Left renal cortex interstitium (tissue), 4 donors: ENCODE results near the gene CCER1. TPM values are rescaled to one million over a fixed set of nuclear protein-coding genes. Genes with fewer than 3 reads are reported as not detected.

Experiments
- DNase-seq, 4 donors: peaks; one replicate each; pipeline ENCODE4 v3.0.0-alpha.2; 2013; ENCODE audit warnings: low read depth in 4 of 4, low spot score in 2 of 4, missing footprints in 1 of 4
- polyA plus RNA-seq, 4 donors: library from polyadenylated mRNA; unstranded; fragments of 120-200 nt; gene quantifications; one replicate each; pipeline ENCODE4 v1.2.1, GENCODE V29; 2013; ENCODE audit not compliant: insufficient read length in 4 of 4

The CCER1 gene
- polyA plus RNA-seq, 4 donors = not detected

DNA sequence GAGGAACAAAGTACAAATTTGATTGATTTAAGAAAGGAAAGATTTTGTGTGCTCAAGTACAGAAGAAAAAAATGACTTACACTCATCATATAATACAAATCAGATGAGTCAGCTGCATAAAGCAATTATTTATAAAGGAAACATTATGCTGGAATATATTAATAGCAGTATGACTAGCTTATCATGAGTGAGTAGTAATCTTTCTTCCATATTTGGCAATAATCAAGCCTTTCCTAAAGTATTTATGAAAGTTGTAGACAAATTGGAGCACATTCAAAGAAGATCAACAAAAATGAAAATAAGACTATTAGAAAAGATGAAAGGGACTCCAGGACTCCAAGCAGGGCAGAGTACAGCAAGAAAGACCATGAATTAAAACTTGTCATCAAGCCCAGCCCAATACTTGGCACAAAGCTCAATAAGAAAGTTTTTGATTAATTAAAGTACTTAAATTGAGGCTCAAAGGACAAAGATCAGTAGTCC, 32.8 kb downstream of the CCER1 start:
- no peak for DNase-seq

DNA sequence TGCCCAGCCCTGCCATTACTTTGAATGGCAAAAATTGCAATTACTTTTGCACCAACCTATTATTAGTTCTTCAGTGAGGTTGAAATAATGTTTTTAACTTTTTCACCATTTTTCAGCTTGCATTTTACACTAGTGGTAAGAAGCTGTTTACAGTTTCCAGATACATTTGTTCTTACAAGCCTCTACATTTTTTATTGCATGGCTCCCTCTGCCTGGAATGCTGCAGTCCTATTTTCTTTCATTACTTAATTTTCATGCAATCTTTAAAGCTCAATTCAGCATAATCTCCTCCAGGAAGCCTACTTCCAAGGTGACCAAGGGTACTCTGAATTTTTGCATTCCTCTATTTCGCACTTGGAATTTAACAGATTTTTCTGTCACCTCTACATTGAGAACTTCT, 33.4 kb downstream of the CCER1 start:
- no peak for DNase-seq

DNA sequence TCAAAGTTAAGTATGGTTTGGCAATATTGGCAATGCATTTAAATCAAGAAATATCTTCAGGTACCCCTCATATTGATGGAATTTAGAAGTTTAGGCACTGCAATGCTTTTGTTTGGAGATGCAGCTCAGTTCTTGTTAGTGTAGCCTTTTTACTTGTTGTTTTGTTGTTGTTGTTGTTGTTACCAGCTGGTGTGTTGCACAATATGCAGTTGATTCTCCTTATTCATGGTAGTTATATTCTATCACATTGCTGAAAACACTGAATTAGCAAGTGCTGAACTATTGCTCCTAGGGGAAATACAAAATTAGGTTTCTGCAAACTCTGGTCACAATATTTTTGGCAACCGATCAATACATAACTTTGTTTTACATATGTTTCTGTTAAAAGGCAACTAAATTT, 34.8 kb downstream of the CCER1 start:
- DNase-seq = no peak

DNA sequence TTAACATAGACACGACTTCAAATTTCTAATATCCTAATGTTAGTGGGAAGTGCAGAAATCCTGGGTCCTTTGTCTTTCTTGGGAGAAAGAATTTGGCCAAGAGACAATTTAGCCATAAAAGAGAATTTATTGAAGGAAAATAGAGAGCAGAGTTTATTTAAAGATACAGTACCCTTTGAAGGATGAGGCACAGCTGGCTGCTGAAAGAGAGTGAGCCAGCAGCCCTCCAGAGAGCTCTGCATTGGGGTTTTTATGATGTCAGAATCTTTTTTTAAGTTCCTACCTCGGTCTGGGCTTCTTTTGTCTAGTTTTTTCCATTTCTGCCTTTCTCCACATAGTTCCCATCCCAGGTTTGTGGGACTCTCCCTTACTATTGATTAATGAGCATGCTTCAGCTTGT, 37.5 kb downstream of the CCER1 start:
- no peak for DNase-seq

DNA sequence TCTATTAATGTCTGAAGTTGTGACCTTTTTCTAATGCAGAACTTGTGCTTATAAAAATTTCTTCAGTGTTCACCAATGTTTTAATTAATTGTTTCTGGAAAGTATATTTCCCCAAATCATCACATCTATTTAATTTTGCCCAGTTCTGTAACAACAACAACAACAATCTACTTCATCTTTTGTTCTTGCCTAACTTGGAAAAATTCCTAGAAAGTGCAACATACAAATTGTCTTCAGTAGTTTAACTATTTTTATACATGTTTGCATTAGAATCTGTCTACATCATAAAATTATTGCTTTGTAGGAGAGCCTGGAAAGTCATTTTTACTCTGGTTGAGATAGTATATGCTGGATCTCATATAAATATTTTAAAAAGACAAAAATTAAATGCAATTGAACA, 38.5 kb downstream of the CCER1 start:
- no peak for DNase-seq

DNA sequence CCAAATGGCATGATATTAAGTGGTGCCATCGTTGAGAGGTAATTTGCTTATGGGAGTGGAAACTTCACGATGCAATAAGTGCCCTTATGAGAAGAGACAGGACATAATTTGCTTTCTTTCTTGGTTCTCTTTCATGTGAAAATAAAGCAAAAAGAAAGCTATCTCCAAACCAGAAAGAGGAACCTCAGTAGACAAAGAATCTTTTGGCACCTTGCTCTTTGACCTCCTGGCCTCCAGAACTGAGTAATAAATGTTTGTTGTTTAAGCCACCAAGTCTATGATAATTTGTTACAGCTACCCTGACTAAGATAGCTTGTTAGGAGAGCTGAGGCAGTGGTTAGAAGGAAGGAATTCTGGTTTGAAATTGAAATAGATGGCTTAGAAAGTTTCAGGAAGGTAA, 39.6 kb downstream of the CCER1 start:
- no peak for DNase-seq

DNA sequence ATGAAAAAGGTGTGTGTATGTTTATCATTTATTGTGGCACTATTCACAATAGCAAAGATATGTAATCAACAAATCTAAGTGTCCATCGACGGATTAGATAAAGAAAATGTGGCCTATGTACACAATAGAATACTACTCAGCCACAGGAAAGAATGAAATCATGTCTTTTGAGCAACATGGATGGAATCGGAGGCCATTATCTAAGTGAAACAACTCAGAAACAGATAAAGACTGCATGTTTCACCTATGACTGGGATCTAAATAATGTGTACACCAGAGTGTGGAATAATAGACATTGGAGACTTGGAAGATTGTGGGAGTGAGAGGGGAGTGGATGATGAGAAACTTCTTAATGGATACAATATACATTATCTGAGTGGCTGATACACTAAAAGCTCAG, 44.0 kb downstream of the CCER1 start:
- DNase-seq = no peak

DNA sequence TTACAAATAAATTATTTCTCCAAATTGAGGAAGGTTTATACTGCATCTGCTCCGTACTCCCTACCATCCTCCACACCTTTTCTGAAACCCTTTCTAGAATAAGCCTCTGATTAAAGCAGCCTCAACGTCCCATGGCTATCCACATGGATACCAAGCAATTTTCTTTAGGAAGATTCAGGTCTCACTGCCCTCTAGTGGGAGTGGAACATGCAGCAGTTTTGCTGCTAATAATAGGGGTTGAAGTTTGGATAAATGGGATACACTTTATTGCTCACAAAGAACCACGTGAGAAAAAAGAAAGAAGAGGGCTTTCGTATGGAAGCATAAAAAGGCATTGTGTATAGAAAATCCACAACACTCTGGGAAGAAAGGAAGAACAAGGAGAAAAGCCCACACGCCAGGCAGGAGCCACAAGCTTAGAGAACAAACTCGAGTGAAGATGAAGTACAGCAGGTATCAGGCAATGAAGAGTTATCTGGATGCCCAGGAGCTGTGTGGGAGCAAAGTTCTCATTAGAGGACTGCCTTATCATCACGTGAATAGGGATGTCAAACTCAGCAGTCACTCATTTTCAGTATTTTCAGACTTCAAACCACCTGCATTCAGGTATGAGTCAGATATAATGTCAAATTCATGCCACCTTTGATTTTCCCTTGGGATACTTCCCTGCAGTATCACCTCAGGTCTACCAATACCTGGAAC, 45.8 kb downstream of the CCER1 start:
- no peak for DNase-seq

DNA sequence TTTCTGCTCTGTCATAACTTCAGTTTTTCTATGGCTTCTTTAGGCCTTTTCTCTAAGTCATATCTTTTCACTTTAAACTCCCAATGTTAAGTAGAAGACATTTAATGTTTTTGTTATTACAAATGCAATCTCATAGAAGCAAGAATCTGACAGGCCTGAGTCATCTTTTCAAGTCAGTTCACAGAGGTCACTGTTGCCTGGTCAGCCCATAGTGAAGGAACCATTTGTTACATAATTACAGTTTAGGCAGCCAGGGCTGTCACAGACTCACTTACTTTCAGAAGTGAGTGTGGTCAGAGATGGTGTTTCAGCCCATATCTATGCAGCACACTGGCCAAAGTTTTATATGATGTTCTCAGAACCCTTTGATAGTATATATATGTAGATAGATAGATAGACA, 46.5 kb downstream of the CCER1 start:
- no peak for DNase-seq

DNA sequence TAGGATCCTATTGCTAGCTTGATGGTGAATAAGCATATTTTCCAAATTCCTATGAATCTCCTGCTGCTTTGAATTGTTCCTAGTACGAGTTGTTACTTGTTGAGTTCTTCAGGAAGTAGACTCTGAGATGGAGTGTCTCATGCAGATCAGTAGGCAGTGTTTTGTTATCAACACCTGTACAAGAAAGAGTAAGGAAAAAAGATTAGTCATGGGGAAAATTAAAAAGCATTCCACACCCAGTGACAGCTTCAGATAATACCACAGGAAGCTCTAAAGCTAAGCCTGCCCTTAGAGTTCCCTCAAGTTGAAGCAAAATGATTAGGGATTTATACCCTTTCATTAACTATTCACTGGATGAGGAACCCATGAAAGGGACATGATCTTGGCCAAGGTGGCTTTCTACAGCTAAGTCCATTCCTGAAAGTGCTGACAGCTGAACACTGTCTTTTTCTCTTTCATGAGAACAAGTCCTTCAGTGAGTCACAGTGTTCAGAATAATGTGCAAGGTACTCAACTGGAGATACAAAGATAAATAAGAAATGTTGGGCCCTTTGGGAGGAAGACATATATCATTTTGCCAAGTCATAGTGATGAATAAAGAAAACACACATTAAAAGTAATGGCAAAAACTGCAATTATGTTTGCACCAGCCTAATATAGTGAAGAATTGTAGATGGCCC, 49.1 kb downstream of the CCER1 start:
- no peak for DNase-seq

DNA sequence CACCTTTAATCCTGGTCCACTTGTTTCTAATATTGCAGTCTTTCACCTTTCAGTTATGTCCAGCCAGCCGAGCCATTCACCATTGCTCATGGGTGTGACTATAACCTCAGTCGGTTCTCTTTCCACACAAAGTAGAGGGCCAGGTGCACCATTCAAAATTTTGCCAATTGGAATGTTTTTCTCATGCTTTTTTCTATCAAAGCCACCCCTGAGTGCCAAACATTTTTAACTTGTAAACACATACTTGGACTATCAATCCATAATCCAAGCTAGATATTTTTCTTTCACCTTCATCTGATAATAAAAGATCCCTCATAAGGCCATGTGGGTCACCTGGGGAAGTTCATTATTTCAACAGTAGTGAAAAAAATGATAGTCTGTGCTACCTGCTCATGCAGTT, 52.4 kb downstream of the CCER1 start:
- DNase-seq = no peak

Other genes with a start within 250 kb of the CCER1 start
- under 1 TPM in 1 of 4 donors, not detected in 3; 0.08 TPM for gene EPYC, start 49.8 kb upstream of the CCER1 start, polyA plus RNA-seq
- under 1 TPM in 2 of 4 donors, not detected in 2; 0.07 to 0.08 TPM for gene KERA, start 102.8 kb upstream of the CCER1 start, polyA plus RNA-seq
- 10 to 100 TPM; 34.2 to 87.5 (median 61.1) TPM for gene LUM, start 156.3 kb upstream of the CCER1 start, polyA plus RNA-seq
- gene DCN, start 227.6 kb upstream of the CCER1 start, polyA plus RNA-seq = 100 to 1,000 TPM; 416 to 791 (median 526) TPM